ENCODE data around the gene ARL3. TPM values are rescaled to one million over a fixed set of nuclear protein-coding genes. Genes with fewer than 3 reads are reported as not detected.

The ARL3 gene
- total RNA-seq, 1 donor from 2014 or later: 34.6 TPM

DNA sequence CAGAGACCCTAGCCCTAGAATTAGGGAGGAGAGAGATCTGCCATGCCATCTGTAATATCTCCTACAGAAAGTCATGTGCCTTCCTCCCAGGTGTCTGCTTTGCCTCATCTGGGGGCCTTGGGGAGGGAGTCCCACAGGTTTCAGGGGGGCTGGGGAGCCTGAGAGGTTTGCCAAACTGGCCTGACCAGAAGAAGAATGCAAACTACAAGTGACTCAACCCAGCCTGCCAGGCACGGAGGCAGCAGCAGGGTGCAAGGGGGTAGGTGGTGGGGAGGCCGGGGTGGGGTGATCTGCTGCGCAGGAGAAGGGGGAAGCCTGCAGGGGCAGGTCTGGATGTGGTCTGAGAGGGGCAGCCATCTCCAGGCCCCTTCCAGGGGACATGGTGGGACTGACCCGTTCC lies 79.5 kb downstream of the ARL3 start:
- TF ChIP-seq CTCF (conservative IDR thresholded peaks at IDR 0.05): no peak
- Mint-ChIP-seq H3K27me3 (ENCODE audit: low read depth) (no peaks in the 10 kb centered on the region), H3K4me3 (peak overlapping the region; percentile 40), H3K36me3 (ENCODE audit: low read depth) (peaks cover 5% of the 10 kb centered on the region), H3K4me1 (peaks cover 40% of the 10 kb centered on the region), H3K27ac (ENCODE audit: unreplicated experiment) (peak overlapping the region; percentile 59), H3K9me3 (peaks cover 5% of the 10 kb centered on the region)
- DNase-seq (ENCODE audit: low read depth, low spot score): no peak

DNA sequence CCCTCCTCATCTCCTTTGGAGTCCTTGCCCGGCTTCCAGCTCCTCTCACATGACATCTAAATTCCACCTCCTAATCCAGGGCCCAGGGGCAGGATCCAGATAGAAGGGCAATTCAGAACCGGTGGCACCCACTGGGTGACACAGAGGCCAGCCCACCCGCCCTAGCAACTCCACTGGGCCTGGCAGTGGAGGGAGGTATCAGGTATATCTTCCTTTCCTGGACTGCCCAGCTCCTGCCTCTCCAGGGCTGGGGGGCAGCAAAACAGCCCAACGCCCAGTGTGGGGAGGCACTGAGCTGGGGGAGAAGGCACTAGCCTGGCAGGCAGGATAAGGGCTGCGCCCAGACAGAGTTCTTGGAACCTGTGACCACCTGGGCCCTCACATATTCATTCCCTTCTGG lies 80.3 kb downstream of the ARL3 start:
- H3K4me1 Mint-ChIP-seq: peaks cover 47% of the 10 kb centered on the region
- peaks cover 5% of the 10 kb centered on the region for H3K36me3 Mint-ChIP-seq (ENCODE audit: low read depth)
- TF ChIP-seq CTCF (conservative IDR thresholded peaks at IDR 0.05): no peak
- H3K27me3 Mint-ChIP-seq (ENCODE audit: low read depth): no peaks in the 10 kb centered on the region
- no peak for DNase-seq (ENCODE audit: low read depth, low spot score)
- peaks cover 5% of the 10 kb centered on the region for H3K9me3 Mint-ChIP-seq
- H3K27ac Mint-ChIP-seq (ENCODE audit: unreplicated experiment): no peak overlapping the region
- H3K4me3 Mint-ChIP-seq: peak overlapping the region; percentile 38

- Mint-ChIP-seq H3K27ac (ENCODE audit: unreplicated experiment) (peak overlapping the region; percentile 17), H3K27me3 (ENCODE audit: low read depth) (no peaks in the 10 kb centered on the region), H3K4me1 (peaks cover 52% of the 10 kb centered on the region), H3K4me3 (peak overlapping the region; percentile 54), H3K9me3 (peaks cover 5% of the 10 kb centered on the region), H3K36me3 (ENCODE audit: low read depth) (peaks cover 5% of the 10 kb centered on the region)
- DNase-seq (ENCODE audit: low read depth, low spot score): no peak
- no peak for TF ChIP-seq CTCF (conservative IDR thresholded peaks at IDR 0.05)
Measured at GRCh38 chr10:102633287-102633686, 80.9 kb downstream of the ARL3 start.

- no peaks in the 10 kb centered on the region for H3K27me3 Mint-ChIP-seq (ENCODE audit: low read depth)
- H3K9me3 Mint-ChIP-seq: peaks cover 5% of the 10 kb centered on the region
- H3K27ac Mint-ChIP-seq (ENCODE audit: unreplicated experiment): peak overlapping the region; percentile 84
- H3K4me3 Mint-ChIP-seq: peak overlapping the region; percentile 81
- peaks cover 56% of the 10 kb centered on the region for H3K4me1 Mint-ChIP-seq
- no peak for DNase-seq (ENCODE audit: low read depth, low spot score)
- TF ChIP-seq CTCF (conservative IDR thresholded peaks at IDR 0.05): no peak
- peaks cover 5% of the 10 kb centered on the region for H3K36me3 Mint-ChIP-seq (ENCODE audit: low read depth)
Measured at GRCh38 chr10:102632394-102633111, 81.6 kb downstream of the ARL3 start.

DNA sequence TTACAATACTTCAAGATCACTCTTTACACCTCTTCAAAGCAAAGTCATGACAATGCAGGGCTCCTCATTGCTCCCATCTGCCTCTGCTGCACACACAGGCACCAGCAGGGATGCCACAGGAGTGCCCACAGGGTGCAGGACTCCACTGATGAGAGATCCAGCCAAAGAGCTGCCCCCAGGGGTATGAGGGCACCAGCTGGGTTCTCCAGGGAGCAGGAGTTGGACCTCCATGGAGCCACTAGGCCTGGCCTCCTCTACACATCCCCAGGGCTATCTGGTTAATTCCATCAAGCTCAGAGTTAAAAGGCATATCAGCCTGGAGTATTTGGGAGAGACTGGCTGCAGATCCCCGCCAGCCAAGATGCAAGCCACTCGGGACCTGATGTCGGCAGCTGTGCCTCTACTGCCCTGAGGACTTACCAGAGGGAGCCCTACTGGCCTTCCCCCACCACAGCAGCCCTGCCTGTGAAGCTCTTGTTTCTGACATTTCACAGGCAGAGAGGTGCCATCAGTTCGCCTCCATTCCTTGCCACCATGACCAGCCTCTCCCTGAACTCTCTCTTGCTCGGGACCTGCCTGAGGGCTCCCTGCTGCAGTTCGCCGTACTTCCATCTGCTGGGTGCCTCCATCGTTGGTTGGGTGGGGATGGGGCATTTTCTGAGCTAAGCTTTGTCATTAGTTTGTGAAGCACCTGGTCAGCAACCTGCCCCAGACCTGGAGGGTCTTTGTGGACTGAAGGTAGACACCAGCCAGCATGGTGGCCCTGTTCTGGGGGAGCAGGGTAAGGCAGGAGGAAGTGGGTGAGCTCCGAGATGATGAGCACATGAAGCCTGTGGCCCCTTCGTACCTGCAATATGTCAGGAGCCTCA lies 82.4 kb downstream of the ARL3 start:
- Mint-ChIP-seq H3K4me3 (peak overlapping the region; percentile 18), H3K27me3 (ENCODE audit: low read depth) (no peaks in the 10 kb centered on the region), H3K36me3 (ENCODE audit: low read depth) (peaks cover 5% of the 10 kb centered on the region), H3K4me1 (peaks cover 64% of the 10 kb centered on the region), H3K9me3 (peaks cover 2% of the 10 kb centered on the region), H3K27ac (ENCODE audit: unreplicated experiment) (peak overlapping the region; percentile 97)
- DNase-seq (ENCODE audit: low read depth, low spot score): no peak
- no peak for TF ChIP-seq CTCF (conservative IDR thresholded peaks at IDR 0.05)

All from neural crest cell (in vitro differentiated cells).